ENCODE results near the gene CDKAL1.

The CDKAL1 gene

GRCh38 chr6:20853828-20854227 lies 319.6 kb downstream of the CDKAL1 start:
- H3K9ac ChIP-seq (ENCODE audit: low read length): no peak overlapping the region
- no peak overlapping the region for H3K27ac ChIP-seq (ENCODE audit: low read length)
- no peaks in the 10 kb centered on the region for H3K4me1 ChIP-seq (ENCODE audit: low read length)
- H3K9me2 ChIP-seq (replicated peaks; ENCODE audit: insufficient read depth, low read length): no peaks in the 10 kb centered on the region
- no peaks in the 10 kb centered on the region for H4K20me1 ChIP-seq (ENCODE audit: insufficient read depth, low read length)
- no peak overlapping the region for H3K4me3 ChIP-seq (ENCODE audit: low read length)
- H3K4me2 ChIP-seq (ENCODE audit: low read depth, low read length): no peak overlapping the region
- TF ChIP-seq CTCF (IDR thresholded peaks at IDR 0.05; ENCODE audit: low read length): no peak
- no peak for TF ChIP-seq EZH2 (optimal IDR thresholded peaks at IDR 0.05; ENCODE audit: low read depth, low read length)
- no peak for TF ChIP-seq EZH2phosphoT487 (IDR thresholded peaks at IDR 0.05; ENCODE audit: low read length)
- H3K36me3 ChIP-seq (replicated peaks; ENCODE audit: insufficient read depth, low read length): no peaks in the 10 kb centered on the region; the same call in 1 of the 2 replicates
- no peak overlapping the region for H2AFZ ChIP-seq (ENCODE audit: low read length)
- no peaks in the 10 kb centered on the region for H3K27me3 ChIP-seq (replicated peaks; ENCODE audit: insufficient read depth, low read length)
- no peaks in the 10 kb centered on the region for H3K79me2 ChIP-seq (ENCODE audit: low read length)
- no peak for DNase-seq
- no peaks in the 10 kb centered on the region for H3F3A ChIP-seq (ENCODE audit: insufficient read depth, low read length)
- no peaks in the 10 kb centered on the region; the same call in 1 of the 2 replicates for H3K9me3 ChIP-seq (replicated peaks; ENCODE audit: insufficient read depth, low read length)

GRCh38 chr6:20856681-20857288 lies 322.5 kb downstream of the CDKAL1 start:
- H3K9me2 ChIP-seq (replicated peaks; ENCODE audit: insufficient read depth, low read length): no peaks in the 10 kb centered on the region
- no peak for DNase-seq
- H3K27me3 ChIP-seq (replicated peaks; ENCODE audit: insufficient read depth, low read length): no peaks in the 10 kb centered on the region
- no peak overlapping the region for H3K4me3 ChIP-seq (ENCODE audit: low read length)
- no peaks in the 10 kb centered on the region for H3F3A ChIP-seq (ENCODE audit: insufficient read depth, low read length)
- H3K79me2 ChIP-seq (ENCODE audit: low read length): no peaks in the 10 kb centered on the region
- TF ChIP-seq EZH2phosphoT487 (IDR thresholded peaks at IDR 0.05; ENCODE audit: low read length) (no peak), EZH2 (optimal IDR thresholded peaks at IDR 0.05; ENCODE audit: low read depth, low read length) (no peak), CTCF (IDR thresholded peaks at IDR 0.05; ENCODE audit: low read length) (no peak)
- H3K4me1 ChIP-seq (ENCODE audit: low read length): no peaks in the 10 kb centered on the region
- no peak overlapping the region for H3K9ac ChIP-seq (ENCODE audit: low read length)
- no peaks in the 10 kb centered on the region; the same call in 1 of the 2 replicates for H3K36me3 ChIP-seq (replicated peaks; ENCODE audit: insufficient read depth, low read length)
- H3K9me3 ChIP-seq (replicated peaks; ENCODE audit: insufficient read depth, low read length): no peaks in the 10 kb centered on the region; the same call in 1 of the 2 replicates
- H2AFZ ChIP-seq (ENCODE audit: low read length): no peak overlapping the region
- H3K4me2 ChIP-seq (ENCODE audit: low read depth, low read length): no peak overlapping the region
- no peak overlapping the region for H3K27ac ChIP-seq (ENCODE audit: low read length)
- no peaks in the 10 kb centered on the region for H4K20me1 ChIP-seq (ENCODE audit: insufficient read depth, low read length)

- no peaks in the 10 kb centered on the region for H3K9me3 ChIP-seq (replicated peaks; ENCODE audit: insufficient read depth, low read length)
Observed at GRCh38 chr6:20861481-20861880, 327.2 kb downstream of the CDKAL1 start.

More at GRCh38 chr6:20861481-20861880, 327.2 kb downstream of the CDKAL1 start:
- no peak for DNase-seq
- H3K9me2 ChIP-seq (replicated peaks; ENCODE audit: insufficient read depth, low read length): no peaks in the 10 kb centered on the region
- H3K4me1 ChIP-seq (ENCODE audit: low read length): no peaks in the 10 kb centered on the region
- TF ChIP-seq EZH2 (optimal IDR thresholded peaks at IDR 0.05; ENCODE audit: low read depth, low read length) (no peak), EZH2phosphoT487 (IDR thresholded peaks at IDR 0.05; ENCODE audit: low read length) (no peak), CTCF (IDR thresholded peaks at IDR 0.05; ENCODE audit: low read length) (no peak)
- H4K20me1 ChIP-seq (ENCODE audit: insufficient read depth, low read length): no peaks in the 10 kb centered on the region
- H3K9ac ChIP-seq (ENCODE audit: low read length): no peak overlapping the region
- no peak overlapping the region for H2AFZ ChIP-seq (ENCODE audit: low read length)
- H3K4me3 ChIP-seq (ENCODE audit: low read length): no peak overlapping the region
- no peaks in the 10 kb centered on the region for H3F3A ChIP-seq (ENCODE audit: insufficient read depth, low read length)
- H3K79me2 ChIP-seq (ENCODE audit: low read length): no peaks in the 10 kb centered on the region
- no peak overlapping the region for H3K4me2 ChIP-seq (ENCODE audit: low read depth, low read length)
- H3K27me3 ChIP-seq (replicated peaks; ENCODE audit: insufficient read depth, low read length): no peaks in the 10 kb centered on the region
- no peaks in the 10 kb centered on the region; the same call in 1 of the 2 replicates for H3K36me3 ChIP-seq (replicated peaks; ENCODE audit: insufficient read depth, low read length)
- H3K27ac ChIP-seq (ENCODE audit: low read length): no peak overlapping the region
